NT2/D1 (cell line): ENCODE data around the gene DCLK1.

Experiments used
- SUZ12 ChIP-seq: IDR thresholded peaks from 2 replicates; pipeline ENCODE4 v1.6.1; 2011; ENCODE audit not compliant: insufficient read length, insufficient read depth; ENCODE audit errors: extremely low read depth
- YY1 ChIP-seq: IDR thresholded peaks from 2 replicates; pipeline ENCODE4 v1.6.1; 2011; ENCODE audit not compliant: insufficient read length, insufficient read depth
- ZNF274 ChIP-seq: IDR thresholded peaks from 2 replicates; pipeline ENCODE4 v1.6.1; 2011; ENCODE audit warnings: mild to moderate bottlenecking, low read depth, low read length

GRCh38 chr13:36062249-36062648 is 68.9 kb downstream of the DCLK1 start:
- no peak for TF ChIP-seq YY1
- TF ChIP-seq SUZ12: no peak
- no peak for TF ChIP-seq ZNF274
